DMS53 treated with DMSO at 0.1 percent for 48 hours (cell line): ENCODE data around the gene KIAA1958.
"Not testable (repeated sequence)": the region's sequence is repeated elsewhere in the genome, so short reads cannot be mapped to it uniquely, and the experiment has no call there.

Experiments used
- DNase-seq: peaks from one replicate; lab custom pipeline; 2025; ENCODE audit not compliant: unreplicated experiment; lab: John Stamatoyannopoulos, UW

Gene KIAA1958

GRCh38 chr9:112586599-112587155, 100.0 kb downstream of the KIAA1958 start:
- peak; percentile 3 for DNase-seq

DNA sequence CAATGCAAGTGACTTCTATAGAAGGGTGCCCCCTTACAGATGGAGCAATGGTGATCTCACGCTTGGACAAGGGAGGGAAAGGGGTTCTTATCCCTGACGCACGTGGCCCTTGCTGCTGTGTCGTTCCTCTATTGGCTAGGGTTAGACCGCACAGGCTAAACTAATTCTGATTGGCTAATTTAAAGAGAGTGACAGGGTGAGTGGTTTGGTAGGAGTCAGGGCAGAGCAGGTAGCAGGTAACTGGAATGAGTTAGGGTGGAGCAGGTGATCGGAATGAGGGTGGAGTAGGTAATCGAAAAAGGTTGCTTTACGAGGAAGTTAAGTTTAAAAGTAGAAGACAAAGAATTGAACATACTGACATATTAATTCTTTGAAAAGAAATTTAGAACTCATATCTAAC, 105.2 kb downstream of the KIAA1958 start:
- not testable (repeated sequence) for DNase-seq

GRCh38 chr9:112599732-112600131, 113.1 kb downstream of the KIAA1958 start:
- DNase-seq, result no peak

- no peak for DNase-seq
Observed at GRCh38 chr9:112601636-112602035, 115.0 kb downstream of the KIAA1958 start.

GRCh38 chr9:112604790-112605189, 118.2 kb downstream of the KIAA1958 start:
- no peak for DNase-seq

- DNase-seq, result no peak
Observed at GRCh38 chr9:112605518-112605917, 118.9 kb downstream of the KIAA1958 start.

- DNase-seq, result no peak
Observed at GRCh38 chr9:112605963-112606699, 119.5 kb downstream of the KIAA1958 start.

DNA sequence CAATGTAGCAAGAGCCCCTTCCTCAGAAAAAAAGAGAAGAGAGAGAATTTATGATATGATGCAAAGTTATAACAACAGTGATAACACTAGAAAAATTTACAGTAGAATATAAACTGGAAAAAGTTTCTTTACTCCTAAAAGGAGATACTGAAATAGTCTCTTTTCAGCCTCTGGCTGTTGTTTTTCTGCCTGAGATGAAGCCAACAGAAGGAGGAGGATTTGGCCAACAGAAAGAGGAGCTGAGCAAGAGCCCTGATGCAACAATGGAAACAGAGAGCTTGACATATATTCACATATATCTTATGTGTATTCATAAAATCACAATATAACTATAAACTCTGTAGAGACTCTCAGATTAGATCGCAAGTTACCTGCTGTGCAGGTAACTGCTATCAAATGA, 122.2 kb downstream of the KIAA1958 start:
- no peak for DNase-seq

GRCh38 chr9:112615584-112616266, 129.1 kb downstream of the KIAA1958 start:
- DNase-seq, result no peak

- no peak for DNase-seq
Observed at GRCh38 chr9:112617371-112617770, 130.7 kb downstream of the KIAA1958 start.

GRCh38 chr9:112618385-112619009, 131.9 kb downstream of the KIAA1958 start:
- no peak for DNase-seq

DNA sequence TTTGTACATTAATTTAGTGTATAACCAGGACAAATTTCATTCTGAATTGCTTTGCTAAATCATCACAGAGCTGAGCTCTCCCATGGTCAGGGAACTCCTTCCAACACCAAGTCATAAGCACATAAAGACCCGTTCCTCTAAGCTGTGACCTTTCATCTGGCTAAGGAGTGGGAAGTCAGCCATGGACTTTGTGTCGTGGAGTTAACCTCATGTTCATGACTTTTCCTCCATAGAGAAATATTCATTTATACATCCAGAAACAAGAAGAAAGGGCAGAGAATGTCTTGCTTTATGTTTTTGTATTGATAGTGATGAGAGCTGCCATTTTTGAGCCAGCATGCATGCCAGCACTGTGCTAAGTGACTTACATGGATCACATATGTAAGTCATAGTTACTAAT, 133.8 kb downstream of the KIAA1958 start:
- no peak for DNase-seq

GRCh38 chr9:112621018-112621655, 134.5 kb downstream of the KIAA1958 start:
- no peak for DNase-seq

GRCh38 chr9:112623198-112623597, 136.6 kb downstream of the KIAA1958 start:
- DNase-seq, result no peak

- DNase-seq, result no peak
Observed at GRCh38 chr9:112624711-112625707, 138.4 kb downstream of the KIAA1958 start.

- no peak for DNase-seq
Observed at GRCh38 chr9:112629671-112630485, 143.3 kb downstream of the KIAA1958 start.

DNA sequence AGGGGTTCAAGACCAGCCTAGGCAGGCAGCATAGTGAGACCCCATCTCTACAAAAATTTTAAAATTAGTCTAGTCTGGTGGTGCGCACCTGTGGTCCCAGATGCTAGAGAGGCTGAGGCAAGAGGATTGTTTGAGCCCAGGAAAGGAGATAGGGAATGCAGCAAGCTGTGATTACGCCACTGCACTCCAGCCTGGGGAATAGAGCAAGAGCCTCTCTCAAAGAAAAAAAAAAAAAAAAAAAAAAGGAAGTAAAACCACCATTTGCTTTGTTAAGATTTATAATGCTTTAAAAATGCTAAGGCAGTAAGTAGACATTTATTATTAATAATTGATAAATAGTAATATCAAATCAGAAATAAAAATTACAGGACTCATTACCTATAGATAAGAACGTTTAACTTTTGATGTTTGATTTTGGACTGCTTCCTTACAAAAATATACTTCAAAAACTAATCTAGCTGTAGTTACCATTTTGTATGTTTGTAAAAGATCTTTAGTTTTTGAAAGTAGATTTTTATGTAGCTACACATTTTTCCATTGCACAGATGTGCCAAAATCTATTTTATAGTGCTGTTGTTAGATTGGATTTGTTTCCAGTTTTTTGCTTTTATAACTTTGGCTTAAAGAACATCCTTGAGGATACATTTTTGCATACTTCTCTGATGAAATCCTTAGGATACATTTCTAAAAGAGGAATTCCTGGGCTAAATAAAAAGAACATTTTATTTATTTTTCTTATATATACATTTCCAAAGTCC, 144.9 kb downstream of the KIAA1958 start:
- DNase-seq, result no peak

DNA sequence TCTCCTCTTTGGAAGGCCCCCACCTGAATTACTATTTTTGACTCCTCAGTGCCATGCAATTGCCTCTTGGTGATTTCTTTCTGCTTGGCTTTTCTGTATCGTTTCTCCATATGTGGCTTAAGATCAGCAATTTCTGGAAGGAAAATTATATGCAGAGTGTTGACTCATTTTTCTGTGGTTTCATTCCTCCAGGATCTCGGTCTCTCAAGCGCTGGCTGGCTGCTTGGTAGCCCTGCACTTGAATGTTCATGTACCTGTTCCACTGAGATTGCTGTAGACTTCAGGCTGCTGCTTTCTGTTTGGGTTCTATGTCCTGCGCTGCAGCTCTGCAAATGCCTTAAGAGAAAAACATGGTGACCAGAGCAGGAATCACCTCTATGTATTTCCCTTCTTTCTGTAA, 153.7 kb downstream of the KIAA1958 start:
- no peak for DNase-seq

DNA sequence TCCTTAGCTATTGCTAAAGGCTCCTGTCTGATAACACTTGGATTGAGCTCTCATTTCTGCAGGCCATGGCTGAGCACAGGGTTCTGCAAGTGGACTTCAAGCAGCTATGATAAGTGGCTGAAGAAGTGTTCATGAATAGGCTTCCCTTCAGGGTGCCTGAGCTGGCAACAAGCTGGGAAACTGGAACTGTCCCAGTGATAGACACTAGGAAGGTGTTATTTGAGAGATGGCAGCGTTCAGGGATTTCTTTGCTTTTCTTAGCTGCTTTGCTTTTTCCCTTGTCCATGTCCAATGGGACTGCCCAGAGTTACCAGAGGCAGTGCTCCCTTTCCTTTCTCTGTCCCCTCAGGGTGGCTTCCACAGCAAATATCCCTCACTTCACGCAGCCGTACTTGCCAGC, 155.5 kb downstream of the KIAA1958 start:
- no peak for DNase-seq
